ENCODE data around the gene STX17.
"Not testable (repeated sequence)": the region's sequence is repeated elsewhere in the genome, so short reads cannot be mapped to it uniquely, and the experiment has no call there.

Gene STX17

GRCh38 chr9:99971410-99971809, 65.0 kb downstream of the STX17 start:
- no peak for DNase-seq

GRCh38 chr9:99973455-99973854, 67.0 kb downstream of the STX17 start:
- no peak for DNase-seq

- DNase-seq: no peak
These were observed 70.8 kb downstream of the STX17 start for GRCh38 chr9:99977033-99977792.

- no peak for DNase-seq
These were observed 71.8 kb downstream of the STX17 start for GRCh38 chr9:99978221-99978620.

GRCh38 chr9:99980598-99980997, 74.1 kb downstream of the STX17 start:
- DNase-seq: no peak

- no peak for DNase-seq
These were observed 80.2 kb downstream of the STX17 start for GRCh38 chr9:99986642-99987041.

- DNase-seq: not testable (repeated sequence)
These were observed 84.1 kb downstream of the STX17 start for GRCh38 chr9:99990508-99990907.

GRCh38 chr9:99998266-99998665, 91.8 kb downstream of the STX17 start:
- DNase-seq: no peak

- DNase-seq: no peak
These were observed 92.4 kb downstream of the STX17 start for GRCh38 chr9:99998866-99999265.

- no peak for DNase-seq
These were observed 93.3 kb downstream of the STX17 start for GRCh38 chr9:99999797-100000196.

- peak; percentile 23 for DNase-seq
These were observed 104.7 kb downstream of the STX17 start for GRCh38 chr9:100011062-100011681.

- no peak for DNase-seq
These were observed 105.8 kb downstream of the STX17 start for GRCh38 chr9:100012279-100012678.

GRCh38 chr9:100013573-100013972, 107.1 kb downstream of the STX17 start:
- DNase-seq: no peak

GRCh38 chr9:100014846-100015245, 108.4 kb downstream of the STX17 start:
- no peak for DNase-seq

GRCh38 chr9:100019541-100019940, 113.1 kb downstream of the STX17 start:
- DNase-seq: no peak
